ENCODE results near the gene ZNF692.

DNA sequence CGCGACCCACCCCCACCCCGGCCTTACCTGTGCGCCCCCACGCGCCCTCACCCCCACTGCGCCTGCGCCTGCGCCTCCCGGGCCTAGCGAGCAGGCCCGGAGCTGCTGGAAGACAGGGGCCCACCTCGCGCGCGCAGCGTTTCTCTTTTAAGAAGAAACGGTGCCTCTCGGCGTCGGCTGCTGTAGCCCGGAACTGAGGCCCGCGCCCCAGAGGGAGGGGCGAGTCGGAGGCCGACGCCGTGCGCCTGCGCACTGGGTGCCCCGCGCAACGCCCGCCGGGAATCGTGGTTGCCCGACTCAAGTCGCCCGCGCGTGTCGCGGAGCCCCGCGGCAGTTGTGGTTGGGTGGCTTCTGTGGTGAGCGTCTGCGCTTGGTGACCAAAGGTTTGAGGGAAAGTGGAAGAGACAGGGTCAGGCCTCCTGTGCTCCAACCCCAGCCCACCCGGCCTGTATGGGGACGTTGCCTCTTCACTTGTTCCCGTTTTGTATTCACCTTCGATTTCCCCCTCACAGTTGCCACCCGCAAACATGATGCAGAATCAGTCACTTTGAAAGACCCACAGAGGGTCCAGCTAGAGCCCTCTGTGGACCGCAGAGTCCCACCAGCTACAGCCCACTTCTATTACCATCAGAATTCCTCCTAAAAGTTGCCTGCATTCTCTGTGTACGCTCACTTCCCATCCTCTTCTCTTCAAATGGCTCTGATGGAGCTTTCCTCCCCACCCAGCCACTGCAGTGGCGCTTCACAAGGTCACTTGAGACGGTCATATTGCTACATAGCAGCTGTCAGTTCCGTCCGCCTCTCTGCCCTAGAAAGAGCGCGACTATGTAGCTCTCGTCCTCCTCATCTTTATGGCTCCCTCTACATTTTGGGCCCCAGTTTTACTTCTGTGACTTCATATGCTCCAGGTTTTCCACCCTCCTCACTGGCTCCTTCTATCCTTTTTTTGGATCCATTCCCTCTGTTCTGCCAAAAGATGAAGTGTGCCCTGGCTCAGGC lies at the start of gene ZNF692:
- peak; percentile 88 for TF ChIP-seq POLR2A (IDR thresholded peaks at IDR 0.05)
- TF ChIP-seq, protein P1, sequence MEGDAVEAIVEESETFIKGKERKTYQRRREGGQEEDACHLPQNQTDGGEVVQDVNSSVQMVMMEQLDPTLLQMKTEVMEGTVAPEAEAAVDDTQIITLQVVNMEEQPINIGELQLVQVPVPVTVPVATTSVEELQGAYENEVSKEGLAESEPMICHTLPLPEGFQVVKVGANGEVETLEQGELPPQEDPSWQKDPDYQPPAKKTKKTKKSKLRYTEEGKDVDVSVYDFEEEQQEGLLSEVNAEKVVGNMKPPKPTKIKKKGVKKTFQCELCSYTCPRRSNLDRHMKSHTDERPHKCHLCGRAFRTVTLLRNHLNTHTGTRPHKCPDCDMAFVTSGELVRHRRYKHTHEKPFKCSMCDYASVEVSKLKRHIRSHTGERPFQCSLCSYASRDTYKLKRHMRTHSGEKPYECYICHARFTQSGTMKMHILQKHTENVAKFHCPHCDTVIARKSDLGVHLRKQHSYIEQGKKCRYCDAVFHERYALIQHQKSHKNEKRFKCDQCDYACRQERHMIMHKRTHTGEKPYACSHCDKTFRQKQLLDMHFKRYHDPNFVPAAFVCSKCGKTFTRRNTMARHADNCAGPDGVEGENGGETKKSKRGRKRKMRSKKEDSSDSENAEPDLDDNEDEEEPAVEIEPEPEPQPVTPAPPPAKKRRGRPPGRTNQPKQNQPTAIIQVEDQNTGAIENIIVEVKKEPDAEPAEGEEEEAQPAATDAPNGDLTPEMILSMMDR (IDR thresholded peaks at IDR 0.05), result peak in 1 of 4 experiments; percentile 17
- peak; percentile 97 for TF ChIP-seq POLR2AphosphoS5 (IDR thresholded peaks at IDR 0.05)

All from prostate gland (tissue), 2 donors.